ENCODE results near the gene NXN. TPM values are rescaled to one million over a fixed set of nuclear protein-coding genes. Genes with fewer than 3 reads are reported as not detected.
"Not testable (repeated sequence)": the region's sequence is repeated elsewhere in the genome, so short reads cannot be mapped to it uniquely, and the experiment has no call there.

NXN gene
- total RNA-seq, 6 experiments from 2014 or later, result 81.7 to 93.8 (median 92.2) TPM

DNA sequence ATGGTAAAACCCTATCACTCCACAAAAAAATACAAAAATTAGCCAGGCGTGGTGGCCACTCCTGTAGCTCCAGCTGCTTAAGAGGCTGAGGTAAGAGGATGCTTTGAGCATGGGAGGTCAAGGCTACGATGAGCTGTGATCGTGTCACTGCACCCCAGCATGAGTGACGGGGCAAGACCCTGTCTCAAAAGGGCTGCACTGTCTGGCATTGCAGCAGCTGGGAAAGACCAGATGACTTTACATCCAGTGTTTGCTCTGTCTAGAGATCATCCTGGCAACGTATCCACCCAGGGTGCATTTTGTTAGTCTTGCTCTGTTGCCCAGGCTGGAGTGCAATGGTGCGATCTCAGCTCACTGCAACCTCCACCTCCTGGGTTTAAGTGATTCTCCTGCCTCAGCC is 145.4 kb downstream of the NXN start:
- no peak overlapping the region for H3K4me3 Mint-ChIP-seq
- DNase-seq, result no peak
- H3K36me3 Mint-ChIP-seq (ENCODE audit: low read depth), result peaks cover 21% of the 10 kb centered on the region
- peaks cover 5% of the 10 kb centered on the region for H3K27me3 Mint-ChIP-seq (ENCODE audit: insufficient read depth)
- peaks cover 10% of the 10 kb centered on the region for H3K9me3 Mint-ChIP-seq
- TF ChIP-seq, protein P1, sequence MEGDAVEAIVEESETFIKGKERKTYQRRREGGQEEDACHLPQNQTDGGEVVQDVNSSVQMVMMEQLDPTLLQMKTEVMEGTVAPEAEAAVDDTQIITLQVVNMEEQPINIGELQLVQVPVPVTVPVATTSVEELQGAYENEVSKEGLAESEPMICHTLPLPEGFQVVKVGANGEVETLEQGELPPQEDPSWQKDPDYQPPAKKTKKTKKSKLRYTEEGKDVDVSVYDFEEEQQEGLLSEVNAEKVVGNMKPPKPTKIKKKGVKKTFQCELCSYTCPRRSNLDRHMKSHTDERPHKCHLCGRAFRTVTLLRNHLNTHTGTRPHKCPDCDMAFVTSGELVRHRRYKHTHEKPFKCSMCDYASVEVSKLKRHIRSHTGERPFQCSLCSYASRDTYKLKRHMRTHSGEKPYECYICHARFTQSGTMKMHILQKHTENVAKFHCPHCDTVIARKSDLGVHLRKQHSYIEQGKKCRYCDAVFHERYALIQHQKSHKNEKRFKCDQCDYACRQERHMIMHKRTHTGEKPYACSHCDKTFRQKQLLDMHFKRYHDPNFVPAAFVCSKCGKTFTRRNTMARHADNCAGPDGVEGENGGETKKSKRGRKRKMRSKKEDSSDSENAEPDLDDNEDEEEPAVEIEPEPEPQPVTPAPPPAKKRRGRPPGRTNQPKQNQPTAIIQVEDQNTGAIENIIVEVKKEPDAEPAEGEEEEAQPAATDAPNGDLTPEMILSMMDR (IDR thresholded peaks at IDR 0.05), result no peak
- peak overlapping the region; percentile 95 for H3K27ac Mint-ChIP-seq
- peaks cover 22% of the 10 kb centered on the region for H3K4me1 Mint-ChIP-seq (ENCODE audit: low read depth)

DNA sequence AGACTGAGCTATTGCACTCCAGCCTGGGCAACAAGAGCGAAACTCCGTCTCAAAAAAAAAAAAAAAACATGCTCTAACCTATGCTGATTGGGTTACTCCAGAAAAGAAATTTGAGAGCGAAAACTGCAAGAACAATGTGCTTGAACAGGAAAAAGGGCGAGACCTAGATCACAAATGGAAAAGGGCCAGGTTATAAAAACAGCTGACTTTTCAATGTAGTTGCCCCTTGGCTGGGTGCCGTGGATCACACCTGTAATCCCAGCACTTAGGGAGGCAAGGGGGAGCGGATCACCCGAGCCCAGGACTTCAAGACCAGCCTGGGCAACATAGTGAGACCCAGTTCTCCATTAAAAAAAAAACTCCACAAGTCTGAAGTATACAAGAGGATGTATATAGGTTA is 148.6 kb downstream of the NXN start:
- Mint-ChIP-seq H3K36me3 (ENCODE audit: low read depth) (peaks cover 21% of the 10 kb centered on the region), H3K27ac (no peak overlapping the region), H3K4me1 (ENCODE audit: low read depth) (peaks cover 19% of the 10 kb centered on the region), H3K4me3 (no peak overlapping the region), H3K27me3 (ENCODE audit: insufficient read depth) (peaks cover 5% of the 10 kb centered on the region; the same call in 1 of the 2 replicates), H3K9me3 (peaks cover 10% of the 10 kb centered on the region)
- TF ChIP-seq, protein P1 (IDR thresholded peaks at IDR 0.05), result no peak
- no peak for DNase-seq

DNA sequence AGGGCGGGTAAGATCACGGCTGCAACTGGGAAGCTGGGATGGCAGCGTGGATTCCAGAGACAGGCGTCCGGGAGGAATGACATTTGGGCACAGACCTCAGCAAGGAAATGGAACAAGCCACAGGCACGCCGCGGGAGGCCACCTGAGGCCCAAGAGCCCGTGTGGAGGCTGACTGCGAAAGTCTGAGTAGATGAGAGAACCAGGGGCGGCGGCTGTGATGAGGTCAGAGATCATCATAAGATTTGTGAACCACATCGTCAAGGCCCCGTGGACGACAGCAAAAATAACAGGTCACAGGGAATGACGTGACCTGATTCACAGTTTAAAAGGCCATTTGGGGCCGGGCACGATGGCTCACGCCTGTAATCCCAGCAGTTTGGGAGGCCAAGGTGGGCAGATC is 149.2 kb downstream of the NXN start:
- TF ChIP-seq, protein P1 (IDR thresholded peaks at IDR 0.05), result no peak
- H3K27me3 Mint-ChIP-seq (ENCODE audit: insufficient read depth), result peaks cover 8% of the 10 kb centered on the region; the same call in 1 of the 2 replicates

DNA sequence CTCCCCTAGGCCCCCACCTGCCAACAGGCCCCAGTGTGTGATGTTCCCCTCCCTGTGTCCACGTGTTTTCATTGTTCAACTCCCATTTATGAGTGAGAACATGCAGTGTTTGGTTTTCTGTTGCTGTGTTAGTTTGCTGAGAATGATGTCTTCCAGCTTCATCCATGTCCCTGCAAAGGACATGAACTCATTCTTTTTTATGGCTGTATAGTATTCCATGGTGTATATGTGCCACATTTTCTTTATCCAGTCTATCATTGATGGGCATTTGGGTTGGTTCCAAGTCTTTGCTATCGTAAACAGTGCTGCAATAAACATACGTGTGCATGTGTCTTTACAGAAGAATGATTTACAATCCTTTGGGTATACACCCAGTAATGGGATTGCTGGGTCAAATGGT is 150.0 kb downstream of the NXN start:
- not testable (repeated sequence) for H3K27ac Mint-ChIP-seq; H3K27me3 Mint-ChIP-seq (ENCODE audit: insufficient read depth); DNase-seq; H3K4me3 Mint-ChIP-seq; H3K9me3 Mint-ChIP-seq
- Mint-ChIP-seq H3K36me3 (ENCODE audit: low read depth) (peaks cover 21% of the 10 kb centered on the region), H3K4me1 (ENCODE audit: low read depth) (peaks cover 11% of the 10 kb centered on the region; the same call in 1 of the 2 replicates)

More for the DNA sequence above, 149.2 kb downstream of the NXN start:
- H3K36me3 Mint-ChIP-seq (ENCODE audit: low read depth), result peaks cover 21% of the 10 kb centered on the region
- no peak overlapping the region for H3K4me3 Mint-ChIP-seq
- H3K9me3 Mint-ChIP-seq, result peaks cover 9% of the 10 kb centered on the region
- no peak for DNase-seq
- no peak overlapping the region for H3K27ac Mint-ChIP-seq
- peaks cover 17% of the 10 kb centered on the region for H3K4me1 Mint-ChIP-seq (ENCODE audit: low read depth)

DNA sequence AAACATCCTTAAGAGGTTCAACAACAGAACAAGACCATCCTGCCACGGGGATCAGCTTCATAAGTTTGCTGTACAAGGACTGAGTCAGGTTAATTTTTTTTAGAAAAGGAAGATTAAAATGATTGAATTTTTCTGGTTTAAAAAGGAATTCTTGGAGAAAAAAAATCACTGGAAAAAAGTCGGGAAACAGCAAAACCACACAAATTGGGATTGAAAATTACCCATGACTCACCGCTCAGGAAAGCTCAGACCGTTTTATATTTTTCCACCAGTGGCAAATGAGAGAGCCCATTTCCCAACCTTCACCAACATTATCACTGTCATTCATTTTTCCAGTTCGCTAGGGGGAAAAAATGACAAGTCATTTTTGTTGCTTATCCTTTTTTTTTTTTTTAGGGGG is 150.8 kb downstream of the NXN start:
- DNase-seq, result no peak
- Mint-ChIP-seq H3K4me1 (ENCODE audit: low read depth) (peaks cover 11% of the 10 kb centered on the region; the same call in 1 of the 2 replicates), H3K4me3 (no peak overlapping the region), H3K27me3 (ENCODE audit: insufficient read depth) (peaks cover 6% of the 10 kb centered on the region), H3K9me3 (peaks cover 4% of the 10 kb centered on the region; the same call in 1 of the 2 replicates), H3K36me3 (ENCODE audit: low read depth) (peaks cover 21% of the 10 kb centered on the region), H3K27ac (no peak overlapping the region)
- TF ChIP-seq, protein P1 (IDR thresholded peaks at IDR 0.05), result no peak

DNA sequence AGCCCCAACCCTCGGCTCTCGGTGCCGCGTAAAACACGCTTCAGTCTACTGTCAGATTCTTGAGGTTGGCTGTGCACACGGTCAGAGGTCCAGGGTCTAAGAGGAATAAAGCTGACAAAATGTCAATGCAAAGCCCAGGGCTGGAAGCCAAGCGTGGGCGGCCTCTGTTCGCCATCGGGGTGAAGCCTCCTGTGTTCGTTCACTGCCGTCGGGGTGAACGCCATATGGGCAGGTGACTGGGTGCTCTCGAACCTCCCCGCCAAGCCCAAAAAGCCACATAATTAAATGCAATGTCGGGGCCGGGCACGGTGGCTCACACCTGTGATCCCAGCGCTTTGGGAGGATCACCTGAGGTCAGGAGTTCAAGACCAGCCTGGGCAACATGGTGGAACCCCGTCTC is 152.8 kb downstream of the NXN start:
- H3K9me3 Mint-ChIP-seq, result peaks cover 4% of the 10 kb centered on the region; the same call in 1 of the 2 replicates
- no peak for DNase-seq
- peaks cover 19% of the 10 kb centered on the region for H3K36me3 Mint-ChIP-seq (ENCODE audit: low read depth)
- peaks cover 5% of the 10 kb centered on the region; the same call in 1 of the 2 replicates for H3K4me1 Mint-ChIP-seq (ENCODE audit: low read depth)
- H3K27me3 Mint-ChIP-seq (ENCODE audit: insufficient read depth), result peaks cover 6% of the 10 kb centered on the region
- H3K27ac Mint-ChIP-seq, result no peak overlapping the region
- H3K4me3 Mint-ChIP-seq, result no peak overlapping the region
- TF ChIP-seq, protein P1 (IDR thresholded peaks at IDR 0.05), result no peak
